KMS-11 (cell line): Measurements from ENCODE around the gene ATF7.

Source experiments
- H2AFZ ChIP-seq: fragments of 200-600 bp; sonication (generic); 2 replicates; pipeline ENCODE4 v1.6.1; 2016; ENCODE audit warnings: antibody characterized with exemption, mixed run types, low read depth
- H3K27ac ChIP-seq: fragments of 200-600 bp; sonication (generic); 2 replicates; pipeline ENCODE4 v1.6.1; 2016; ENCODE audit warnings: mild to moderate bottlenecking, mixed run types
- H3K27me3 ChIP-seq: fragments of 200-600 bp; sonication (generic); 2 replicates; pipeline ENCODE4 v1.6.1; 2017; ENCODE audit warnings: mild to moderate bottlenecking, low read depth, mixed run types, moderate library complexity; ENCODE audit not compliant: insufficient read depth
- H3K36me3 ChIP-seq: fragments of 200-600 bp; sonication (generic); 2 replicates; pipeline ENCODE4 v1.6.1; 2017; ENCODE audit warnings: mild to moderate bottlenecking, mixed run types; ENCODE audit not compliant: insufficient read depth
- H3K4me1 ChIP-seq: fragments of 200-600 bp; sonication (generic); 2 replicates; pipeline ENCODE4 v1.6.1; 2016; ENCODE audit warnings: mild to moderate bottlenecking, low read depth, mixed run types; ENCODE audit not compliant: poor library complexity, severe bottlenecking
- H3K4me2 ChIP-seq: fragments of 200-600 bp; sonication (generic); 2 replicates; pipeline ENCODE4 v1.7.0; 2016; ENCODE audit warnings: mild to moderate bottlenecking, mixed run types
- H3K4me3 ChIP-seq: fragments of 200-600 bp; sonication (generic); IDR thresholded peaks from 2 replicates; pipeline ENCODE4 v1.6.1; 2017; ENCODE audit warnings: low read depth, low read length, mixed read lengths; ENCODE audit not compliant: insufficient read depth
- H3K79me2 ChIP-seq: fragments of 200-600 bp; sonication (generic); 2 replicates; pipeline ENCODE4 v1.6.1; 2016; ENCODE audit warnings: low read depth, mixed run types; ENCODE audit not compliant: insufficient read depth
- H3K9ac ChIP-seq: fragments of 200-600 bp; sonication (generic); 2 replicates; pipeline ENCODE4 v1.6.1; 2016; ENCODE audit warnings: mild to moderate bottlenecking, mixed run types
- H4K20me1 ChIP-seq: fragments of 200-600 bp; sonication (generic); 2 replicates; pipeline ENCODE4 v1.6.1; 2016; ENCODE audit warnings: mild to moderate bottlenecking, mixed run types; ENCODE audit not compliant: insufficient read depth
- TF ChIP-seq, protein P1 (sequence below): fragments of 200-600 bp; sonication (generic); conservative IDR thresholded peaks from 2 replicates; pipeline ENCODE4 v1.6.1; 2017; ENCODE audit warnings: low read depth, mild to moderate bottlenecking, antibody characterized with exemption, low read length, moderate library complexity, mixed read lengths

The ATF7 gene

DNA sequence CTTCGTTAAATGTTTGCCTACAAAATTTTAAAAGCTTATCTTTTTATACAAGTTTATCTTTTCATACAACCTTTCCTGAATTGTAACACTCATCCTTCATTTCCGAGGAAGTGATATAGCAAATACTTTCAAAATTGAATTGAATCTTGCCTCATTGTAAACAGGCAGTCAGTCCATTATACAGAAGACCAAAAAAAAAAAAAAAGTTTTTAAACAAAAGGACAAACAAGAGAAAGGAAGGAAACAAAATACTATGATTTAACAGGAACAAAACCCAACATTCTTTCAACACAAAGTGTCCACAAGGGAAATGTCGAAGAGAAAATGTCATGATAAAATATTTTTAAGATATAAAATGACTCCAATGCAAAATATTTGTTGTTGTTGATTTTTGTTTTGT lies 8.5 kb downstream of the ATF7 start:
- peak overlapping the region; percentile 6; the same call in 1 of the 2 replicates for H3K27ac ChIP-seq
- peak overlapping the region; percentile 1; the same call in 1 of the 2 replicates for H3K9ac ChIP-seq

DNA sequence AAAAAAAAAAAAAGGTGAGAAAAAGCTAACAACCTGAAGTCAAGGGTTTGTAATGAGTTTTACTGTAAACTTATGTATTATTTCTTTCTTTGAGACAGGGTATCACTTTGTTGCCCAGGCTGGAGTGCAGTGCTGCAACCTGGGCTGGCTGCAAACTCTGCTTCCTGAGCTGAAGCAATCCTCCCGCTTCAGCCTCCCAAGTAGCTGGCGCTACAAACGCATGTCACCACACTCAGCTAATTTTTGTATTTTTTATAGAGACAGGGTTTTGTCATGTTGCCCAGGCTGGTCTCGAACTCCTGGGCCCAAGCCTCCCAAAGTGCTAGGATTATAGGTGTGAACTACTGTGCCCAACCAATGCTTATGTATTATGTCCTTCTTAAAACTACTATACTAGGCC lies 9.2 kb downstream of the ATF7 start:
- no peak overlapping the region for H3K4me2 ChIP-seq
- H3K27ac ChIP-seq, result no peak overlapping the region
- H2AFZ ChIP-seq, result no peak overlapping the region
- H3K4me1 ChIP-seq, result peaks cover 74% of the 10 kb centered on the region
- H3K4me3 ChIP-seq, result no peak overlapping the region
- H3K79me2 ChIP-seq, result peaks cover 62% of the 10 kb centered on the region
- H3K9ac ChIP-seq, result no peak overlapping the region
- no peaks in the 10 kb centered on the region for H3K36me3 ChIP-seq
- no peaks in the 10 kb centered on the region for H3K27me3 ChIP-seq
- TF ChIP-seq, protein P1, sequence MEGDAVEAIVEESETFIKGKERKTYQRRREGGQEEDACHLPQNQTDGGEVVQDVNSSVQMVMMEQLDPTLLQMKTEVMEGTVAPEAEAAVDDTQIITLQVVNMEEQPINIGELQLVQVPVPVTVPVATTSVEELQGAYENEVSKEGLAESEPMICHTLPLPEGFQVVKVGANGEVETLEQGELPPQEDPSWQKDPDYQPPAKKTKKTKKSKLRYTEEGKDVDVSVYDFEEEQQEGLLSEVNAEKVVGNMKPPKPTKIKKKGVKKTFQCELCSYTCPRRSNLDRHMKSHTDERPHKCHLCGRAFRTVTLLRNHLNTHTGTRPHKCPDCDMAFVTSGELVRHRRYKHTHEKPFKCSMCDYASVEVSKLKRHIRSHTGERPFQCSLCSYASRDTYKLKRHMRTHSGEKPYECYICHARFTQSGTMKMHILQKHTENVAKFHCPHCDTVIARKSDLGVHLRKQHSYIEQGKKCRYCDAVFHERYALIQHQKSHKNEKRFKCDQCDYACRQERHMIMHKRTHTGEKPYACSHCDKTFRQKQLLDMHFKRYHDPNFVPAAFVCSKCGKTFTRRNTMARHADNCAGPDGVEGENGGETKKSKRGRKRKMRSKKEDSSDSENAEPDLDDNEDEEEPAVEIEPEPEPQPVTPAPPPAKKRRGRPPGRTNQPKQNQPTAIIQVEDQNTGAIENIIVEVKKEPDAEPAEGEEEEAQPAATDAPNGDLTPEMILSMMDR, result no peak
- H4K20me1 ChIP-seq, result no peaks in the 10 kb centered on the region

More for the DNA sequence above, 8.5 kb downstream of the ATF7 start:
- Histone ChIP-seq H3K79me2 (peaks cover 60% of the 10 kb centered on the region), H4K20me1 (no peaks in the 10 kb centered on the region), H3K4me3 (no peak overlapping the region), H3K4me2 (peak overlapping the region; percentile 57), H3K27me3 (no peaks in the 10 kb centered on the region), H2AFZ (no peak overlapping the region), H3K4me1 (peaks cover 66% of the 10 kb centered on the region), H3K36me3 (no peaks in the 10 kb centered on the region)
- TF ChIP-seq, protein P1, result no peak

DNA sequence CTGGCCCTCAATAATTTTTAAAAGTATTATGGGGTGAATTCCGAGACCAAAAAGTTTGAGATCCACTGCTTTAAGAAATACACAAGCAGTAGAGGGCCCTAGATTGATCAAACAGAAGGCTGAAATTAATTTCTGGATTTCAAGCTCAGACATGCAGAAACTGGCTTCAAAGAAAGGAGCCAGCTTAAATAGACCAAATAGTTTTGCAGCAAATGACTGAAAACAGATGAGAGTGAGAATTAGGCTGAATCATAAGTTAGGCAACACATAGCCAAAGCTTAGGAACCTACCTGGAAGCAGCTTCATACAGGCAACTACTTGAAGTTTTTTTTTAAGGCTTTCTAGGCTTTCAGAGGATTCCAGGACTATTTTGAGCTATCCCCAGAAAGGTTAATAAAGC lies 12.4 kb downstream of the ATF7 start:
- no peak overlapping the region for H3K4me3 ChIP-seq
- no peaks in the 10 kb centered on the region for H3K36me3 ChIP-seq
- H3K4me2 ChIP-seq, result no peak overlapping the region; the same call in 1 of the 2 replicates
- H2AFZ ChIP-seq, result no peak overlapping the region
- no peaks in the 10 kb centered on the region for H3K27me3 ChIP-seq
- peaks cover 65% of the 10 kb centered on the region for H3K4me1 ChIP-seq
- H3K9ac ChIP-seq, result no peak overlapping the region
- no peaks in the 10 kb centered on the region; the same call in 1 of the 2 replicates for H4K20me1 ChIP-seq
- peak overlapping the region; percentile 2; the same call in 1 of the 2 replicates for H3K27ac ChIP-seq
- peaks cover 49% of the 10 kb centered on the region; the same call in 1 of the 2 replicates for H3K79me2 ChIP-seq
- TF ChIP-seq, protein P1, result no peak

DNA sequence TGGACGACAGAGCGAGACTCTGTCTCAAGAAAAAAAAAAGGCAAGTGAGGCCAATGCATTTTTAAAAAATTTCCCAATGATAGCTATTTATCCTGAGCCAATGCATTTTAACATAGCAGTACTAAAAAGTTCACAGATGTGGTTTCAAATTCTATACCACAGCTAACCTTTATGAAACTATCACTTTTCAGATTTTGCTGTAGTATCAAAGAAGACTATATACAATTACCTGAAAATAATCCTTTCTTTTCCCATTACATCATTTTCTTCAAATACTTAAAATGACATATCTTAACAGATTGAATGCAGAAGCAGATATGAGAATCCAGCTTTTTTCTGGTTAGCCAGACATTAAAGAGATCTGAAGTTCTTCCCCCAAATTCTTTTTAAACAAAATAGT lies 13.2 kb downstream of the ATF7 start:
- H3K9ac ChIP-seq, result no peak overlapping the region
- H3K36me3 ChIP-seq, result no peaks in the 10 kb centered on the region
- TF ChIP-seq, protein P1, result no peak
- no peak overlapping the region for H2AFZ ChIP-seq
- peak overlapping the region; percentile 2; the same call in 1 of the 2 replicates for H3K27ac ChIP-seq
- peaks cover 56% of the 10 kb centered on the region for H3K4me1 ChIP-seq
- peak overlapping the region; percentile 43; the same call in 1 of the 2 replicates for H3K4me2 ChIP-seq
- H3K27me3 ChIP-seq, result no peaks in the 10 kb centered on the region
- no peaks in the 10 kb centered on the region; the same call in 1 of the 2 replicates for H4K20me1 ChIP-seq
- H3K4me3 ChIP-seq, result no peak overlapping the region
- H3K79me2 ChIP-seq, result peaks cover 42% of the 10 kb centered on the region; the same call in 1 of the 2 replicates
